ENCODE data around the gene ADCY9.
"Not testable (repeated sequence)": the region's sequence is repeated elsewhere in the genome, so short reads cannot be mapped to it uniquely, and the experiment has no call there.

ADCY9 gene

GRCh38 chr16:4082474-4083044, 33.7 kb downstream of the ADCY9 start:
- no peak for DNase-seq (ENCODE audit: low read depth)
- no peak overlapping the region for H3K4me3 ChIP-seq (replicated peaks; ENCODE audit: low read depth, low read length)
- no peak for TF ChIP-seq CTCF (IDR thresholded peaks at IDR 0.05; ENCODE audit: low read length, missing control alignments)

GRCh38 chr16:4081521-4082021, 34.7 kb downstream of the ADCY9 start:
- DNase-seq (ENCODE audit: low read depth), result peak; percentile 10
- TF ChIP-seq CTCF (IDR thresholded peaks at IDR 0.05; ENCODE audit: low read length, missing control alignments), result no peak
- no peak overlapping the region for H3K4me3 ChIP-seq (replicated peaks; ENCODE audit: low read depth, low read length)

- TF ChIP-seq CTCF (IDR thresholded peaks at IDR 0.05; ENCODE audit: low read length, missing control alignments), result no peak
- no peak for DNase-seq (ENCODE audit: low read depth)
- H3K4me3 ChIP-seq (replicated peaks; ENCODE audit: low read depth, low read length), result no peak overlapping the region
These were observed 35.2 kb downstream of the ADCY9 start for GRCh38 chr16:4081047-4081446.

GRCh38 chr16:4077174-4077649, 39.0 kb downstream of the ADCY9 start:
- no peak for DNase-seq (ENCODE audit: low read depth)
- no peak for TF ChIP-seq CTCF (IDR thresholded peaks at IDR 0.05; ENCODE audit: low read length, missing control alignments)
- no peak overlapping the region for H3K4me3 ChIP-seq (replicated peaks; ENCODE audit: low read depth, low read length)

GRCh38 chr16:4075534-4075933, 40.7 kb downstream of the ADCY9 start:
- no peak for DNase-seq (ENCODE audit: low read depth)
- no peak for TF ChIP-seq CTCF (IDR thresholded peaks at IDR 0.05; ENCODE audit: low read length, missing control alignments)
- no peak overlapping the region for H3K4me3 ChIP-seq (replicated peaks; ENCODE audit: low read depth, low read length)

- DNase-seq (ENCODE audit: low read depth); H3K4me3 ChIP-seq (replicated peaks; ENCODE audit: low read depth, low read length): not testable (repeated sequence)
These were observed 43.1 kb downstream of the ADCY9 start for GRCh38 chr16:4073150-4073549.

GRCh38 chr16:4071686-4072561, 44.3 kb downstream of the ADCY9 start:
- DNase-seq (ENCODE audit: low read depth), result no peak
- TF ChIP-seq CTCF (IDR thresholded peaks at IDR 0.05; ENCODE audit: low read length, missing control alignments), result no peak
- no peak overlapping the region for H3K4me3 ChIP-seq (replicated peaks; ENCODE audit: low read depth, low read length)

Data from fibroblast of pulmonary artery (primary cell).